Fibroblast of lung (primary cell): Measurements from ENCODE around the gene ZNF266.

Source experiments
- CTCF ChIP-seq, 2 donors: IDR thresholded peaks in 1 of 2; conservative IDR thresholded peaks in 1 of 2; 1 replicate in 1 of 2; 2 replicates in 1 of 2; pipeline ENCODE4 v1.5.1; 2011 to 2012; ENCODE audit warnings: low read length in 2 of 2, control low read depth in 1 of 2, inconsistent platforms in 1 of 2, low read depth in 1 of 2, mild to moderate bottlenecking in 1 of 2
- EZH2 ChIP-seq: IDR thresholded peaks from 2 replicates; pipeline ENCODE4 v1.5.1; 2012; ENCODE audit warnings: low read length, control low read depth, mild to moderate bottlenecking; ENCODE audit errors: missing control alignments

GRCh38 chr19:9381361-9381785, 54.0 kb downstream of the ZNF266 start:
- TF ChIP-seq CTCF (conservative IDR thresholded peaks at IDR 0.05 in 1 of 2, IDR thresholded peaks at IDR 0.05 in 1 of 2; ENCODE audit: low read depth in 1 of 2, low read length in 2 of 2) (no peak), EZH2 (no peak)
